ENCODE data around the gene ABLIM3. TPM values are rescaled to one million over a fixed set of nuclear protein-coding genes. Genes with fewer than 3 reads are reported as not detected.

The ABLIM3 gene
- total and polyA plus RNA-seq, 2 of the 8 experiments (the other 6 are each of a cell fraction or from before 2014, with no cell fraction given), result 0.36 to 0.56 TPM

GRCh38 chr5:149277801-149278200, 136.5 kb downstream of the ABLIM3 start:
- no peak overlapping the region for H3K23ac ChIP-seq (ENCODE audit: insufficient read length)
- no peak overlapping the region for H2BK20ac ChIP-seq (ENCODE audit: low read length)
- H3K4me2 ChIP-seq (ENCODE audit: insufficient read depth in 1 of 2, low read depth in 2 of 2, low read length in 2 of 2), result no peak overlapping the region
- peaks cover 2 to 11% (median 7%) of the 10 kb centered on the region in 4 experiments for H3K27me3 ChIP-seq (replicated peaks in 1 of 4; ENCODE audit: control insufficient read depth in 3 of 4, extremely low read depth in 1 of 4, insufficient read depth in 3 of 4, low read length in 3 of 4)
- H2BK5ac ChIP-seq (ENCODE audit: low read depth, low read length), result no peak overlapping the region
- no peak for DNase-seq (ENCODE audit: low read depth in 1 of 2, low spot score in 2 of 2)
- no peaks in the 10 kb centered on the region for H3K79me2 ChIP-seq (ENCODE audit: control insufficient read depth in 1 of 2, insufficient read depth in 2 of 2, low read length in 2 of 2)
- CTCF ChIA-PET (ENCODE audit: partially characterized antibody), result interaction anchor here (0.6 to 2.1 kb wide), 2 partner anchors 10 to 84 kb away, joined by 3 to 5 read pairs; no protein-coding TSS in a partner anchor
- POLR2A ChIA-PET (ENCODE audit: partially characterized antibody), result no interaction called here
- H2AK5ac ChIP-seq (ENCODE audit: low read depth, low read length), result no peak overlapping the region
- H2BK15ac ChIP-seq (ENCODE audit: low read length), result no peak overlapping the region
- no peak overlapping the region for H3K18ac ChIP-seq (ENCODE audit: extremely low read depth, low read length)
- H4K20me1 ChIP-seq (replicated peaks in 1 of 2; ENCODE audit: control insufficient read depth in 1 of 2, insufficient read depth in 2 of 2, low read length in 2 of 2), result peaks cover 0 to 3% of the 10 kb centered on the region in 2 experiments
- no peak overlapping the region for H4K5ac ChIP-seq (ENCODE audit: insufficient read length, low read depth, low read length)
- no peak overlapping the region for H3K4me3 ChIP-seq (ENCODE audit: extremely low read depth in 1 of 4, insufficient read depth in 2 of 4, low read depth in 3 of 4, low read length in 4 of 4)
- H3K4me1 ChIP-seq (replicated peaks in 1 of 4; ENCODE audit: control insufficient read depth in 3 of 4, insufficient read depth in 4 of 4, low read length in 3 of 4), result peaks cover 5 to 8% (median 7%) of the 10 kb centered on the region in 4 experiments; a peak in 5 of 7 replicates
- no peak for FAIRE-seq
- no peak overlapping the region for H2AFZ ChIP-seq (ENCODE audit: low read length)
- H3K23me2 ChIP-seq (ENCODE audit: low read depth, low read length), result 0 out of 2 replicates have a peak, but pooled peaks cover 2% of the 10 kb centered on the region
- H3K27ac ChIP-seq (ENCODE audit: low read depth, low read length), result no peak overlapping the region
- no peak overlapping the region for H4K8ac ChIP-seq (ENCODE audit: extremely low read depth, insufficient read depth, low read length)
- H3K79me1 ChIP-seq (ENCODE audit: low read depth, low read length), result no peaks in the 10 kb centered on the region
- 87% methylated on average over 4 of the region's 4 CpGs; no CpG with 5 or more reads in 1 of the 2 experiments for WGBS, 2 experiments (ENCODE audit: extremely low coverage in 1 of 2, insufficient coverage in 1 of 2, insufficient read length in 1 of 2, insufficient replicate concordance in 2 of 2, low coverage in 1 of 2, low lambda C conversion rate in 2 of 2, missing lambda C conversion rate in 1 of 2)
- no peak overlapping the region for H4K91ac ChIP-seq (replicated peaks; ENCODE audit: insufficient read length, low read length)
- H3K36me3 ChIP-seq (ENCODE audit: control insufficient read depth in 2 of 4, insufficient read depth in 4 of 4, low read length in 3 of 4), result no peaks in the 10 kb centered on the region; a peak in 1 of 8 replicates
- no peak overlapping the region for H2BK120ac ChIP-seq (replicated peaks; ENCODE audit: low read depth, low read length)
- no peak overlapping the region for H3K56ac ChIP-seq (replicated peaks; ENCODE audit: insufficient read length, low read depth, low read length)
- no peak overlapping the region for H3K14ac ChIP-seq (ENCODE audit: insufficient read length)
- no peak overlapping the region for H2BK12ac ChIP-seq (ENCODE audit: low read depth, low read length)
- H3K9me3 ChIP-seq (ENCODE audit: insufficient read depth in 2 of 2, low read depth in 1 of 2, low read length in 1 of 2), result no peaks in the 10 kb centered on the region
- no peak overlapping the region for H3K4ac ChIP-seq (replicated peaks; ENCODE audit: insufficient read length, low read depth, low read length)
- H3K9ac ChIP-seq (replicated peaks in 1 of 4; ENCODE audit: extremely low read depth in 1 of 4, low read depth in 3 of 4, low read length in 3 of 4), result no peak overlapping the region
